ENCODE data around the gene GTF3C5.

GRCh38 chr9:133003071-133003461 is 27.7 kb upstream of the GTF3C5 start:
- TF ChIP-seq MAX (IDR thresholded peaks at IDR 0.05; ENCODE audit: low read depth, low read length), result peak; percentile 17; the same call in 1 of the 2 replicates
- no peak for TF ChIP-seq POLR2A (IDR thresholded peaks at IDR 0.05; ENCODE audit: extremely low read depth, insufficient read length)
